Fibroblast of skin of left biceps (primary cell): Measurements from ENCODE around the gene ZNF3.
"Not testable (repeated sequence)": the region's sequence is repeated elsewhere in the genome, so short reads cannot be mapped to it uniquely, and the experiment has no call there.

Experiments used
- DNase-seq, 2 experiments: peaks; one replicate each; pipeline ENCODE4 v3.0.0-alpha.2; 2013; ENCODE audit warnings: low read depth in 2 of 2

The ZNF3 gene

DNA sequence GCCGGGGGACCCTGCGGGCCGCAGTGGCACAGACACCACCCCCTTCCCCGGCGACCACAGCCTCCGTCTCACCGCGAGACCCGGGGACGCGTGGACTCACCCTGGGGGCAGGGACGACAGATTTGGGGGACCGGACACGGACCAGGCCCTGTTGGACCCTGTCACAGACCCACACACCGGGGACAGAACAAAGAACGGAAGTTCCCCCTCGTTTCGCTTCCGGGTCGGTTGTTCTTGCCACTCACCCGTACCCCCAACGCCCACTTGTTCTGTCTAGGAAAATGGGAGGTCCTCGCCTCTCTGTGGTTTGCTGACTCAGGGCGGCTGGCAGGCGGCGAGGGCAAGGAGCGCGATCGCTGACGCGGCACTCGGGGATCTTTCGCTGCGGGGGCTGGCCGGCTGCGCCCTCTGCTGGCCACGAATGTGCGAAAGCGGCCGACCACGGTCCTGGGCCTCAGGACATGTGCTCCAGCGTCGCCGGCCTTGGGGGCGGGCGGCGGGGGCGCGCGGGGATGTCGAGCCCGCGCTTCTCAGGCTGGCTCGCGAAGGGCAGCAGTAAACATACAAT is at the start of gene ZNF3:
TSS of gene ZNF3 (minus strand) at position 189 of the 568 bp plus-strand sequence. CDS start 4,366 bp downstream, outside the sequence.
- peak; percentile 98 for DNase-seq

DNA sequence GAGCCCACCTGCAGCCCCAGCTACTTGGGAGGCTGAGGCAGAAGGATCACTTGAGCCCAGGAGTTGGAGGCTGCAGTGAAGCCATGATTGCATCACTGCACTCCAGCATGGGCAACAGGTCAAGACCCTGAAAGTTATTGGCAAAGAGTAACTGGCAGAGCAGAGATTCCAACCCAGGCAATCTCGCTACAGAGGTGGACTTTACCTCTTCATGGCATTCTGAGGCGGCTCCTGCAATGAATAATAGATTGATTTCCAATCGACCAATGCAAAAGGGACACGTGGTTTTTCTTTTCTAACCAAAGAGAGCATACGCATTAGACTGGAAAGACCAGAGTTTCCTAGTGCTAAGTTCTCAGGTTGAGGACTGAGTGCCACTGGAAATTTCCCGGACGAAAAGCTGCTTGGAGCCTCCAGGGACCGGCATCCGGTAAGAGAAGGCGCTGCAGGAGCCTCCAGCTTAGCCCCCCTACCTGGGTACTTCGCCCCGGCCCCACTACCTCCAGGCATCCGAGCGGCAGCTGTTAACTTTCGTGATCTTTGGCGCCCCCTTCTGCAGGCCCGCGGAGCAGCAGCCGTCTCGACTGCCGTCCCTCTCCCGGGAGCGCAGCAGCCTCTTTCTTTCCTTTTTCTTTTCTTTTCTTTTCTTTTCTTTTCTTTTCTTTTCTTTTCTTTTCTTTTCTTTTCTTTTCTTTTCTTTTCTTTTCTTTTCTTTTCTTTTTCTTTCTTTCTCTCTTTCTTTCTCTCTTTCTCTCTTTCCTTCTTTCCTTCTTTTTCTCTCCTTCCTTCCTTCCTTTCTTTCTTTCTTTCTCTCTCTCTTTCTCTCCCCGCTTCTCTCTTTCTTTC is 49.3 kb upstream of the ZNF3 start:
- DNase-seq = no peak

DNA sequence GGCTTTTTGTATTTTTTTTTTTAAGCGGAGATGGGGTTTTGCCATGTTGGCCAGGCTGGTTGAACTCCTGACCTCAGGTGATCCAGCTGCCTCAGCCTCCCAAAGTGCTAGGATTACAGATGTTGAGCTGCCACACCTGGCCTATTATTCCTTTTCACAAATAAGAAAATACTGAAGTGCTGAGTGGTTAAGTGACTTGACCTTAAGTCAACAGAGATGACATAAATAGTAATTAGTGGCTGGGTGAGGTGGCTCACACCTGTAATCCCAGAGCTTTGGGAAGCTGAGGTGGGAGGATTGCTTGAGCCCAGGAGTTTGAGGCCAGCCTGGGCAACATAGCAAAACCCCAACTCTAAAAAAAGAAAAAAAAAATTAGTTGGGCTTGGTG is 48.7 kb upstream of the ZNF3 start:
- not testable (repeated sequence) for DNase-seq

DNA sequence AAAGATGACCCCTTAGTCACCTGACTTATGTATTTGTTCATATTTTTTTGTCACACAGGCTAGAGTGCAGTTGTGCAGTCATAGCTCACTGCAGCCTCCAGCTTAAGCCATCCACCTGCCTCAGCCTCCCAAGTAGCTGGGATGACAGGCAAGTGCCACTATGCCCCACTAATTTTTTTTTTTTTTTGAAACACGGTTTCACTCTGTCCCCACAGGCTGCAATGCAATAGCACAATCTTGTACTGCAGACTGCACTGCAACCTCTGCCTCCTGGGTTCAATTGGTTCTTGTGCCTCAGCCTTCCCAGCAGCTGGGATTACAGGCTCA is 47.1 kb upstream of the ZNF3 start:
- no peak for DNase-seq

DNA sequence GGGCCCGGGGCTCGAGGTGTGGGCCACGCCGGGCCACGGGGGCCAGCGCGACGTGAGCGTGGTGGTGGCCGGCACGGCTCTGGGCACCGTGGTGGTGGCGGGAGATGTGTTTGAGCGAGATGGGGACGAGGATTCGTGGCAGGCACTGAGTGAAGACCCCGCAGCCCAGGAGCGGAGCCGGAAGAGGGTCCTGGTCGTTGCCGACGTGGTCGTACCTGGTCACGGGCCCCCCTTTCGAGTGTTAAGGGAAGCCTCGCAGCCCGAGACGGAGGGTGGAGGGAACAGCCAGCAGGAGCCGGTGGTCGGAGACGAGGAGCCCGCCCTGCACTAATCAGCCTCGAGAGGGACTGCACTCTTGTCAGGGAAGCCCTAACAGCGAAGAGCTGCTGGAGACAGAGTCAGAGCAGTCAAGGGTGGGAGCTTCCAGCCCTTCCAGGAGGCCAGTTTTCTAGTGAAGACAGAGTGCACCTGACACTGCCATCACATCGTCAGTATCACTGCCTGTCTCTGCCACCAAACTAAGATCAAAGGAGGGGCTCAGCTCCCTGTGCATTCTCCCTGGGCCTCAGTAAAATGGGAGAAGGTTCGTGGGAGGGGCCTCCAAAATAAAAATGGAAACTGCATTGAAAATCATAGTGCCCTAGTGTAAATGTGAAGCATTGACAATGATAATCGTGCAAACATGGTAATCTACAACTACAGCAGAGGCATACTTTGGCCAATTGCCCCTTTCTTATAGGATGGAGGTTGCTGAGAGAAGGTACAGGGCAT is 46.5 kb upstream of the ZNF3 start:
- DNase-seq = no peak

DNA sequence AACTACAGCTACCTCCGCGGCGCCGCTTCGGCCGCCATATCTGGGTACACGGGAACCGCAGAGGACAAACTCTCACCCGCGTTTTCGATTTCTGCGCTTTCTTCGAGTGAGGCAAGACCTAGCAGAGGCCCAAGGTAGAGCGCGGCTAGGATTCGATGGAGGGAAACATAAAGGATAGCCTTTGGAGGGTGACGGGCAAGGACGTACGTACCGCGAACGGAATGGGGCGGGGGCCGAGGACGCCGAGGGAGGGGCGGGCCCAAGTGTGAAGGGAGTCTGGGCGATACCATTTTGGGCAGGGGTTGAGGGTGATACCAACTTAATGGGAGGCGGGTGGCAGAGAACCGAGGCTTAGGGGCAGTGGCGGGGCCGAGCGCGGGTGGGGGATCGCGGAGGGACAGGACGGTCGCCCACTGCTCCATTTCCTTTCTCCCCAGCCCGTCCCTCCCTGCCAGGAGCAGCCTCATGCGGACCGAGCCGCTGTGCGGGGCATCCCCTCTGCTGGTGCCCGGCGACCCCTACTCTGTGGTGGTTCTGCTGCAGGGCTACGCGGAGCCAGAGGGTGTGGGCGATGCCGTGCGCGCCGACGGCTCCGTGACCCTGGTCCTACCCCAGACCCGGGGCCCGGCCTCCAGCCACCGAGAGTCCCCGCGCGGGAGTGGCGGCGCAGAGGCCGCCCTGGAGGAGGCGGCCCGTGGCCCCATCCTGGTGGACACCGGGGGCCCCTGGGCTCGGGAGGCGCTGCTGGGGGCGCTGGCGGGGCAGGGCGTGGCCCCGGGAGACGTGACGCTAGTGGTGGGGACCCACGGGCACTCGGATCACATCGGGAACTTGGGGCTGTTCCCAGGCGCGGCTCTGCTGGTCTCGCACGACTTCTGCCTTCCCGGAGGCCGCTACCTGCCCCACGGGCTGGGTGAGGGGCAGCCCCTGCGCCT is 45.7 kb upstream of the ZNF3 start, which contains the start of gene MBLAC1:
TSS of gene MBLAC1 (plus strand) at position 37 of the 935 bp plus-strand sequence. CDS start at position 466, 429 bp downstream.
- peak; percentile 83 to 84 for DNase-seq

DNA sequence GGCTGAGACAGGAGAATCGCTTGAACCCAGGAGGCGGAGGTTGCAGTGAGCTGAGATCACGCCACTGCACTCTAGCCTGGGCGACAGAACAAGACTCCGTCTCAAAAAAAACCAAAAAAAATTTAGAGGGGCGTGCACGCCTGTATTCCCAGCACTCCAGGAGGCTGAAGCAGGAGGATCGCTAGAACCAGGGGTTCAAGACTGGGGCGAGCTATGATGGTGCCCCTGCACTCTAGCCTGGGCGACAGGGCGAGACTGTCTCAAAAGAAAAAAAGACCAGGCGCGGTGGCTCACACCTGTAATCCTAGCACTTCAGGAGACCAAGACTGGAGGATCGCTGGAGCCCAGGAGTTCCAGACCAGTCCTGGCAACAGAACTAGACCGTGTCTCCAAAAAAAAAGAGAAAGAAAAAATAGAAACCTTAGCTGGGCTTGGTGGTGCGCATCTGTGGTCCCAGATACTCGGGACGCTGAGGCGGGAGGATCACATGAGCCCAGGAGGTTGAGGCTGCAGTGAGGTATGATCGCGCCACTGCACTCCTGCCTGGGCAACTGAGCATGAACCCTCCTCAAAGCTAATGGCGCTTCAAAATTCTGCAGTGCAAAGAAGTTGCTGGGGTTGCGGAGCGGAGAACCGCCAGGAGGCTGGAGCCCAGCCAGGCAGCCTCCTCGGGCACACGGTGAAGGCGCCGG is 44.9 kb upstream of the ZNF3 start:
- no peak for DNase-seq

DNA sequence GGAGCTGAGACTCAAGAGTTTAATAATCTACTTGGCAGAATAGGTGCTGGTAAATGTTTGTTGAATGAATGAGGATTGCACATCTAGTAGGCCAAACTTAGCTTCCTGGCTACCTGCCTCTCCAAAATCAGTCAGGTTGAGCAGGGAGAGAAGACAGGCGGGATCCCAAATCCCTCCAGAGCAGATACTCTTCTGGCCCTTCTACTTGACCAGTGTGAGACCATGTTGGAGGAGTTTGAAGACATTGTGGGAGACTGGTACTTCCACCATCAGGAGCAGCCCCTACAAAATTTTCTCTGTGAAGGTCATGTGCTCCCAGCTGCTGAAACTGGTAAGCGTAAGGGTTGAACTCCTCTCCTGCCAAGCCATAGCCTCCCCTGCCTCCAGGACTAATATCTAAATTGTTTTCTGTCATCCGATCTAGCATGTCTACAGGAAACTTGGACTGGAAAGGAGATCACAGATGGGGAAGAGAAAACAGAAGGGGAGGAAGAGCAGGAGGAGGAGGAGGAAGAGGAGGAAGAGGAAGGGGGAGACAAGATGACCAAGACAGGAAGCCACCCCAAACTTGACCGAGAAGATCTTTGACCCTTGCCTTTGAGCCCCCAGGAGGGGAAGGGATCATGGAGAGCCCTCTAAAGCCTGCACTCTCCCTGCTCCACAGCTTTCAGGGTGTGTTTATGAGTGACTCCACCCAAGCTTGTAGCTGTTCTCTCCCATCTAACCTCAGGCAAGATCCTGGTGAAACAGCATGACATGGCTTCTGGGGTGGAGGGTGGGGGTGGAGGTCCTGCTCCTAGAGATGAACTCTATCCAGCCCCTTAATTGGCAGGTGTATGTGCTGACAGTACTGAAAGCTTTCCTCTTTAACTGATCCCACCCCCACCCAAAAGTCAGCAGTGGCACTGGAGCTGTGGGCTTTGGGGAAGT is 43.0 kb upstream of the ZNF3 start:
- DNase-seq = no peak

DNA sequence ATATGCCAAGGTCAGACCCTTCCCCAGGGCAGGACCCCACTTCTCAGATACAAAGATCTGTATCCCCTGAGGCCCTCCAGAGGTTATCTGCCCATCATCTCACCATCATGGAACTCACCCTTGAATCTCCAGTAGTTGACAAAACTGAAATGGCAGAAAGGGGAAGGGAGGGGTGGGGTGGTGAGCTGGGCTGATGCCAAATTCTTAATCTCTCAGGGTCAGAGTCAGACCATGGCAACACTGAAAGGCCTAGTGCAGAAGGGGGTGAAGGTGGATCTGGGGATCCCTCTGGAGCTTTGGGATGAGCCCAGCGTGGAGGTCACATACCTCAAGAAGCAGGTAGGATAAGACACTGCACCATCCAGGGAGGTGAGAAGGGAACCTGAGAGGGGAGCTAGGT is 41.0 kb upstream of the ZNF3 start:
- no peak for DNase-seq

DNA sequence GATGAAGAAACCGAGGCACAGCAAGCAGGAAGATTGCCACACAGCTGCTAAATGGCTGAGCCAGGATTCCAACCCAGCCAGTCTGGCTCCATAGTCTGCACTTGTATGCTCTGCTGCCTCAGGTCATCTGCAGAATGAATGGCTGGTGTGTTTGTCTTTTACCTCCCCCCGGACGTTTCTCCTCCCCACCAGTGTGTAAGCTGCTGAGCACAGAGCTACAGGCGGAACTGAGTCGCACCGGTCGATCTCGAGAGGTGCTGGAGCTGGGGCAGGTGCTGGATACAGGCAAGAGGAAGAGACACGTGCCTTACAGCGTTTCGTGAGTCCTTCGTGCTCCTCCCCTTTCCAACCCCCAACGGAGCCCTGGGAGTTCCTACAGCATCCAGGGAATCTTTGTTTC is 40.5 kb upstream of the ZNF3 start:
- no peak for DNase-seq

DNA sequence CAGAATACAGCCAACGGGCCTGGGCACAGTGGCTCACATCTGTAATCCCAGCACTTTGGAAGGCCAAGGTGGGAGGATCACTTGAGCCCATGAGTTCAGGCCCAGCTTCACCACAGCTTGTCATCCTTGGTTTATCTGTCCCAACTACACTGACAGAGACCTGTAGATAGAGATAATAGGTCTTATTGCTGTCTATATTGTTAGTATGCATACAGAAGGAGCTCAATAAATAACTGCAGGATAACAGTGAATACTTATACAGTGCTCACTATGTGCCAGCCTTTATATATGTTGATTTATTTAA is 39.2 kb upstream of the ZNF3 start:
- DNase-seq = no peak

DNA sequence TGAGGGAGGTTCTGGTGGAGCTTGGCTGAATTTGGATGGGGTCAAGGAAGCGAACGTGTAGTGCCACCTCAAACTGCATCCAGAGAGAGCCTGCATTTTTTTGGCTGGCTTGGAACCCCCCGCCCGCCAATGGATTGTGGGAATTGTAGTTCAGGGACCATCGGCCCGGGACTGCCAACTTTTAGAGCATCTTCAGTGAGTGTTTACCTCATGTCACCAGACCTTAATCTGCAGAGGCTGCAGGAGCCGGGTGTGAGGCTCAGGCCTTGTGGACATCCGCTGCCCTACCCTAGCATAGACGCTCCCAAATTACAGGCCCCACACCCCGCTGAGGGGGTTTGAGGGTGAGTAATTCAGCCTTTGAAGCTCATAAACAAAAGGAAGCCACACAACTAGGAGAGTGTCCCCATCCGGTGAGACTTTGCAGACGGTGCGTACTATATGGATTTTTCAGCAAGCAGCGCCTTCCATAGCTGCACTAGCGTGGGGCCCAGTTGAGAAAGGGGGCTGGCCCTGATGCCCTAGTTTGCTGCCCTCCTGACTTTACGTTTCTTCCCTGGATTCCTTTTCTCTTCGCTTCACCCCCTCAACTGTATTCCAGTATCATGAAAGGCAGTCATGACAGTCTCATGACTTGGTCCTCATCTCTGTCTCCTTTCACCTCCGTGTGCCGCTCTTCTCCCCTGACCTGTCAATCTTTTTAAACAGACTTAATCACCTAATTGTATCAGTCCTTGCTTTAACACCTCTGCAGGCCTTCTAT is 38.6 kb upstream of the ZNF3 start:
- peak in 1 of 2 experiments; percentile 27 for DNase-seq

DNA sequence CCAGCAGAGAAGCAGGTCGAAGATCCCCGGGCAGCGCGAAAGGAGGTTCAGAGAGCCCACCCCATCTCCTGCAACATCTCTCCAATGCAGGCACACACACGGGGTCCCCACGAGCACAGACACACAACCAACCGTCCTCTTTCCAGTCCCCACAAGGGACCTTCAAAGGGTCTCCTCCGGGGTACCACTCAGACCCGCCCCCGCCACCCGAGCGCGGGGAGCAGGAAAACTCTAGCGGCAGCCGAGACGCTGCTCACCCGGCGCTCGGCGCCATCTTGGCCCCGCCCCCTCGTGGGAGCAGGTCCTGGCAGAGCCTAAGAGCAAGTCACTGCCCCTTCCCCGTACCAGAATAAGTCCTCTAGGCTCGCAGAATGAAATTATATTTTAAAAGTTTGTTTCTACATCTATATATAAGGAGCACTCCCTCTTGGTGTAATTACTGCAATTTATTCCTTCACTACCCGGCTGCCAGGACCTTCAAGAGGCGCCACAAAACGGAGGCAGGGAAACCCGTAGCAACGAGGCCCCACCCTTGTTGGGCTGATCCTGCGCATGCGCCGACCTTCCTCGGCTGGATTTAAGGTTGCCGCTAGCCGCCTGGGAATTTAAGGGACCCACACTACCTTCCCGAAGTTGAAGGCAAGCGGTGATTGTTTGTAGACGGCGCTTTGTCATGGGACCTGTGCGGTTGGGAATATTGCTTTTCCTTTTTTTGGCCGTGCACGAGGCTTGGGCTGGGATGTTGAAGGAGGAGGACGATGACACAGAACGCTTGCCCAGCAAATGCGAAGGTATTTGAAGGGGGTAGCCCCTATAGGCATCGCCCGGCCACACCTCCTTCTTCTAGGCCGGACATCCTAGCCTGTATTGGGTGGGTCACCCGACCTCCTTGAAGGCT is 37.8 kb upstream of the ZNF3 start, which contains the start of the genes CNPY4 and TAF6:
TSS of gene CNPY4 (plus strand) at position 563 of the 898 bp plus-strand sequence. CDS start at position 674, 111 bp downstream.
TSS of gene TAF6 (minus strand) at position 287 of the 898 bp plus-strand sequence. CDS start 5,149 bp downstream, outside the sequence.
- peak; percentile 85 to 86 for DNase-seq

DNA sequence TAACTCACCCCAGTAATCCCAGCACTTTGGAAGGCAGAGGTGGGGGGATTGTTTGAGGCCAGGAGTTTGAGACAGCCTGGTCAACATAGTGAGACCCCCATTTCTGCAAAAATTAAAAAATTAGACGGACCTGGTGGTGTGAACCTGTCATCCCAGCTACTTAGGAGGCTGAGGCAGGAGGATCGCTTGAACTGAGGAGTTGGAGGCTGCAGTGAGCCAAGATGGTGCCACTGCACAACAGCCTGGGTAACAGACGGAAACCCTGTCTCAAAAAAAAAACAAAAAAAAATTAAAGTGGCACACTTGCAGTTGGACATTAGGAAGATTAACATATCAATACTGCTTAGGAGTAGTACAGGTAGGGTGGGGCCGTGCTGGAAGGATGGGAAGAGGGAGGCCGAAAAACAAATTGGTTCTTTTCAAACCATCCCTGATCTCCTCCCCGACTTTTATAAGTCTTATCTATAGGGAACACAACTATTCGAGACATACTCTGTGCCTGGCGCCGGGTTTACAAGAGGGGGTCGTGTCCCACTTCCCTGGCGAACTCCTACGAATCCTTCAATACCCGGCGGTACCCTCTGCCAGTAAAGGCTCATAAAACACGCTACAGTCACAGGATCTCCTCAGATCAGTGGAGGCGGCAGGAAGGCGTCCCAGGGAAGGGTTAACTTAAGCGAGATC is 37.0 kb upstream of the ZNF3 start:
- DNase-seq = no peak

DNA sequence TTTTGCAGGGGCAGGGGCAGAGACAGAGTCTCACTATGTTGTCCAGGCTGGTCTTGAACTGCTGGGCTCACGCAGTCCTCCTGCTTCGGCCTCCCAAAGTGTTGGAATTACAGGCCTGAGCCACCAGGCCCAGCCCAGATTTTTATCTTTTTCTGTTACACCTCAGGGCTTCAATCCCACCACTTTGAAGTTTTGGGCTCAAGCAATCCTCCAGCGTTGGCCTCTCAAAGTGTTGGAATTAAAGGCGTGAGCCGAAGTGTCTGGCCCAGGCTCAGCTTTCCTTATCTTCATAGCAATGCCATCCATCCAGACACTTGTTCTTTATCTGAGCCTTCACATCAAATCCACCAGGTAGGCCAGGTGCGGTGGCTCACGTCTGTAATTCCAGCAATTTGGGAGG is 33.5 kb upstream of the ZNF3 start:
- no peak for DNase-seq

DNA sequence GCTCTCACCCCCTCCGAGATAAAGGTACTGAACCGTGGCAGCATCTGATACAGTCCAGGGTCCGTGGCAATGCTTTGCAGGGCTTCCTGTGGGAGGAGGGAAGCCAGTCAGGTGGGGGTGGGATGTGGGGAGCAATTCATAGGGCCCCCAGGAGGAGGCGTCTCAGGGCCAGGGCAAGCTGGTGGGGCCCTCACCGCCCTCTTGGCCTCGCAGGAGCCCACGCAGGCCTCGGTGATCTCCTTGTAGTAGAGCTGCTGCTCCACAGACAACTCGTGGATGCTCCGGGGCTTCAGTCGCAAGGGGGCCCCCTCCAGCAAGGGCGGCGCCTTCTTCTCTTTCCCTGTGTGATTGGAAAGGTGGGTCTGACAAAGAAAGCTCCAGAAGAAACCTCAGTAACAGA is 30.4 kb upstream of the ZNF3 start:
- DNase-seq = no peak

DNA sequence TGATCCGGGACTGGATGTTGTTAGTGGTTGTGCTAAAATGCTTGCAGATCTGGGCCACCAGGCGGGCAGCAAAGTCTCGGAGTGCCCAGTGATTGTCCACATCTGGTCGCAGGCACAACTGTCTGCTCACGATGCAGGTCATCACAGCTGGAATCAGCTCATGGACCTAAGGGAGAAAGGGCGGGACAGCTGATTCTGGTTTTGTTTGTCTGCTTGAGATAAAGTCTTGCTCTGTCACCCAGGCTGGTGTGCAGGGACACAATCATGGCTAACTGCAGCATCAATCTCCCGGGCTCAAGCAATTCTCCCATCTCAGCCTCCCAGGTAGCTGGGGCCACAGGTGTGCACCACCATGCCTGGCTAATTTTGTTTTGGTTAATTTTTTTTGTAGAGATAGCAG is 29.6 kb upstream of the ZNF3 start:
- DNase-seq = no peak
